ENCODE measurements around the gene S100PBP. TPM values are rescaled to one million over a fixed set of nuclear protein-coding genes. Genes with fewer than 3 reads are reported as not detected.

Gene S100PBP
- total and polyA plus RNA-seq, 10 of the 15 experiments (the other 5 are each of a cell fraction or from before 2014, with no cell fraction given), result 17.0 to 98.3 (median 40.6) TPM

DNA sequence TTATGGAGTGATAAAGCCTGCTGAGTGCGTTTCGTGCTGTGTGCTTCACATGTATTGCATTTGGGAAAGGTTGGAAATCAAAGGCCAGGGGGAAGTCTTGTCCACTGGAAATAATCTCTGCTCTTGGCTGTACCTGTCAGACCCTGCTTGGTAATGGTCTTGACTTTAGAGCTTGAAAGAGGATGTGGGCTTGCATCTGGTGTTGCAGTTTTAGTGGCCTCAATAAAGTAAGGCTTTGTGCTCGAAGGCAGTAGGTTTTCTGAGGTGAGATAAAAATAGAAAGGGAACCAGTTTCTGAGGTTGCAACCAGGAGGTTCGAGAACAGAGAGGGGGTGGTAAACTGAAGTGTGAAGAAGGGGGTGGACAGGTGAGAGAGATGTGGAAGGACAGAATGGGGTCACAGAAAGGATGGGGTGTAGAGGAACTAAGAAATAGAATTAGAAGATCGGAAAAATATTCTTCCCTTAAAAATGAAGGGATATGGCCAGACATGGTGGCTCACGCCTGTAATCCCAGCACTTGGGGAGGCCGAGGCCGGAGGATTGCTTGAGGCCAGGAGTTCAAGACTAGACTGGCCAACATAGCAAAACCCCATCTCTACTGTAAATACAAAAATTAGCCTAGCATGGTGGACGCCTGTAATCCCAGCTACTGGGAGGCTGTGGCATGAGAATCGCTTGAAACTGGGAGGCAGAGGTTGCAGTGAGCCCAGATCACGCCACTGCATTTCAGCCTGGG, 1.5 kb downstream of the S100PBP start (continued):
- TF ChIP-seq SPI1 (IDR thresholded peaks at IDR 0.05; ENCODE audit: borderline replicate concordance, insufficient read depth, low read depth, low read length) (peak; percentile 93), KDM1A (IDR thresholded peaks at IDR 0.05; ENCODE audit: borderline replicate concordance) (no peak), FOXM1 (IDR thresholded peaks at IDR 0.05; ENCODE audit: low read depth, low read length) (peak; percentile 94), ZNF217 (IDR thresholded peaks at IDR 0.05) (peak; percentile 51; the same call in 1 of the 2 replicates), IKZF2 (IDR thresholded peaks at IDR 0.05) (peak; percentile 94 to 96), EGR1 (IDR thresholded peaks at IDR 0.05; ENCODE audit: borderline replicate concordance in 1 of 2, low read depth in 2 of 2, low read length in 2 of 2) (peak in 1 of 2 experiments; percentile 76; a peak in 2 of 3 replicates), NBN (IDR thresholded peaks at IDR 0.05) (peak; percentile 99), MTA3 (IDR thresholded peaks at IDR 0.05; ENCODE audit: borderline replicate concordance, low read length) (peak; percentile 90), SUZ12 (IDR thresholded peaks at IDR 0.05; ENCODE audit: unreplicated experiment) (no peak), CREM (IDR thresholded peaks at IDR 0.05; ENCODE audit: low read depth) (peak; percentile 91), ZZZ3 (IDR thresholded peaks at IDR 0.05; ENCODE audit: control insufficient read depth, insufficient read length, low read depth) (no peak), NFYA (IDR thresholded peaks at IDR 0.05; ENCODE audit: borderline replicate concordance, low read depth, low read length) (no peak), NR2F1 (conservative IDR thresholded peaks at IDR 0.05) (peak; percentile 87), FOS (IDR thresholded peaks at IDR 0.05; ENCODE audit: borderline replicate concordance, extremely low read depth, insufficient read length) (no peak), BRCA1 (IDR thresholded peaks at IDR 0.05; ENCODE audit: low read depth, low read length) (no peak), RUNX3 (IDR thresholded peaks at IDR 0.05; ENCODE audit: low read length) (peak; percentile 97)
- TF ChIP-seq, protein P1, sequence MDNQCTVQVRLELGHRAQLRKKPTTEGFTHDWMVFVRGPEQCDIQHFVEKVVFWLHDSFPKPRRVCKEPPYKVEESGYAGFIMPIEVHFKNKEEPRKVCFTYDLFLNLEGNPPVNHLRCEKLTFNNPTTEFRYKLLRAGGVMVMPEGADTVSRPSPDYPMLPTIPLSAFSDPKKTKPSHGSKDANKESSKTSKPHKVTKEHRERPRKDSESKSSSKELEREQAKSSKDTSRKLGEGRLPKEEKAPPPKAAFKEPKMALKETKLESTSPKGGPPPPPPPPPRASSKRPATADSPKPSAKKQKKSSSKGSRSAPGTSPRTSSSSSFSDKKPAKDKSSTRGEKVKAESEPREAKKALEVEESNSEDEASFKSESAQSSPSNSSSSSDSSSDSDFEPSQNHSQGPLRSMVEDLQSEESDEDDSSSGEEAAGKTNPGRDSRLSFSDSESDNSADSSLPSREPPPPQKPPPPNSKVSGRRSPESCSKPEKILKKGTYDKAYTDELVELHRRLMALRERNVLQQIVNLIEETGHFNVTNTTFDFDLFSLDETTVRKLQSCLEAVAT (IDR thresholded peaks at IDR 0.05), result peak; percentile 95
- TF ChIP-seq, protein P2, sequence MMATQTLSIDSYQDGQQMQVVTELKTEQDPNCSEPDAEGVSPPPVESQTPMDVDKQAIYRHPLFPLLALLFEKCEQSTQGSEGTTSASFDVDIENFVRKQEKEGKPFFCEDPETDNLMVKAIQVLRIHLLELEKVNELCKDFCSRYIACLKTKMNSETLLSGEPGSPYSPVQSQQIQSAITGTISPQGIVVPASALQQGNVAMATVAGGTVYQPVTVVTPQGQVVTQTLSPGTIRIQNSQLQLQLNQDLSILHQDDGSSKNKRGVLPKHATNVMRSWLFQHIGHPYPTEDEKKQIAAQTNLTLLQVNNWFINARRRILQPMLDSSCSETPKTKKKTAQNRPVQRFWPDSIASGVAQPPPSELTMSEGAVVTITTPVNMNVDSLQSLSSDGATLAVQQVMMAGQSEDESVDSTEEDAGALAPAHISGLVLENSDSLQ (IDR thresholded peaks at IDR 0.05), result peak; percentile 76
- TF ChIP-seq, protein P3, sequence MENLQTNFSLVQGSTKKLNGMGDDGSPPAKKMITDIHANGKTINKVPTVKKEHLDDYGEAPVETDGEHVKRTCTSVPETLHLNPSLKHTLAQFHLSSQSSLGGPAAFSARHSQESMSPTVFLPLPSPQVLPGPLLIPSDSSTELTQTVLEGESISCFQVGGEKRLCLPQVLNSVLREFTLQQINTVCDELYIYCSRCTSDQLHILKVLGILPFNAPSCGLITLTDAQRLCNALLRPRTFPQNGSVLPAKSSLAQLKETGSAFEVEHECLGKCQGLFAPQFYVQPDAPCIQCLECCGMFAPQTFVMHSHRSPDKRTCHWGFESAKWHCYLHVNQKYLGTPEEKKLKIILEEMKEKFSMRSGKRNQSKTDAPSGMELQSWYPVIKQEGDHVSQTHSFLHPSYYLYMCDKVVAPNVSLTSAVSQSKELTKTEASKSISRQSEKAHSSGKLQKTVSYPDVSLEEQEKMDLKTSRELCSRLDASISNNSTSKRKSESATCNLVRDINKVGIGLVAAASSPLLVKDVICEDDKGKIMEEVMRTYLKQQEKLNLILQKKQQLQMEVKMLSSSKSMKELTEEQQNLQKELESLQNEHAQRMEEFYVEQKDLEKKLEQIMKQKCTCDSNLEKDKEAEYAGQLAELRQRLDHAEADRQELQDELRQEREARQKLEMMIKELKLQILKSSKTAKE (IDR thresholded peaks at IDR 0.05; ENCODE audit: low read depth, poor library complexity, severe bottlenecking), result peak; percentile 99
- TF ChIP-seq, protein P4, sequence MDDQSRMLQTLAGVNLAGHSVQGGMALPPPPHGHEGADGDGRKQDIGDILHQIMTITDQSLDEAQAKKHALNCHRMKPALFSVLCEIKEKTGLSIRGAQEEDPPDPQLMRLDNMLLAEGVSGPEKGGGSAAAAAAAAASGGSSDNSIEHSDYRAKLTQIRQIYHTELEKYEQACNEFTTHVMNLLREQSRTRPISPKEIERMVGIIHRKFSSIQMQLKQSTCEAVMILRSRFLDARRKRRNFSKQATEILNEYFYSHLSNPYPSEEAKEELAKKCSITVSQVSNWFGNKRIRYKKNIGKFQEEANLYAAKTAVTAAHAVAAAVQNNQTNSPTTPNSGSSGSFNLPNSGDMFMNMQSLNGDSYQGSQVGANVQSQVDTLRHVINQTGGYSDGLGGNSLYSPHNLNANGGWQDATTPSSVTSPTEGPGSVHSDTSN (IDR thresholded peaks at IDR 0.05; ENCODE audit: insufficient replicate concordance, low read depth, low read length), result no peak
- TF ChIP-seq, protein P5, sequence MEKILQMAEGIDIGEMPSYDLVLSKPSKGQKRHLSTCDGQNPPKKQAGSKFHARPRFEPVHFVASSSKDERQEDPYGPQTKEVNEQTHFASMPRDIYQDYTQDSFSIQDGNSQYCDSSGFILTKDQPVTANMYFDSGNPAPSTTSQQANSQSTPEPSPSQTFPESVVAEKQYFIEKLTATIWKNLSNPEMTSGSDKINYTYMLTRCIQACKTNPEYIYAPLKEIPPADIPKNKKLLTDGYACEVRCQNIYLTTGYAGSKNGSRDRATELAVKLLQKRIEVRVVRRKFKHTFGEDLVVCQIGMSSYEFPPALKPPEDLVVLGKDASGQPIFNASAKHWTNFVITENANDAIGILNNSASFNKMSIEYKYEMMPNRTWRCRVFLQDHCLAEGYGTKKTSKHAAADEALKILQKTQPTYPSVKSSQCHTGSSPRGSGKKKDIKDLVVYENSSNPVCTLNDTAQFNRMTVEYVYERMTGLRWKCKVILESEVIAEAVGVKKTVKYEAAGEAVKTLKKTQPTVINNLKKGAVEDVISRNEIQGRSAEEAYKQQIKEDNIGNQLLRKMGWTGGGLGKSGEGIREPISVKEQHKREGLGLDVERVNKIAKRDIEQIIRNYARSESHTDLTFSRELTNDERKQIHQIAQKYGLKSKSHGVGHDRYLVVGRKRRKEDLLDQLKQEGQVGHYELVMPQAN (conservative IDR thresholded peaks at IDR 0.05), result peak; percentile 23

All from GM12878 (cell line).